BJ (cell line): Measurements from ENCODE around the gene SLC39A3. TPM values are rescaled to one million over a fixed set of nuclear protein-coding genes. Genes with fewer than 3 reads are reported as not detected.

ENCODE experiments used
- CTCF ChIA-PET: fragments of 350-600 bp; formaldehyde crosslinking; extraction: SDS; loops from one replicate; lab custom pipeline; 2021; ENCODE audit warnings: antibody characterized with exemption, inconsistent platforms; lab: Yijun Ruan, JAX
- POLR2A ChIA-PET: fragments of 300-600 bp; sonication (Branson Sonifier 250); formaldehyde crosslinking; extraction: SDS; loops from one replicate; lab custom pipeline; 2021; ENCODE audit warnings: antibody characterized with exemption; lab: Charles Lee
- DNase-seq: peaks from one replicate; pipeline ENCODE4 v3.0.0-alpha.2; 2011; ENCODE audit warnings: low read depth
- H3K27me3 ChIP-seq: 2 replicates; pipeline ENCODE4 v1.6.0; 2011; ENCODE audit warnings: low read length; ENCODE audit not compliant: control insufficient read depth, insufficient read depth
- H3K36me3 ChIP-seq: 2 replicates; pipeline ENCODE4 v1.5.1; 2011; ENCODE audit warnings: low read length; ENCODE audit not compliant: control insufficient read depth, insufficient read depth
- H3K4me3 ChIP-seq: 2 replicates; pipeline ENCODE4 v1.5.1; 2011; ENCODE audit warnings: low read depth, mild to moderate bottlenecking, control low read depth, low read length
- CTCF ChIP-seq: IDR thresholded peaks from 2 replicates; pipeline ENCODE4 v1.5.1; 2011; ENCODE audit warnings: low read depth, mild to moderate bottlenecking, control low read depth, inconsistent platforms, low read length, moderate library complexity; ENCODE audit not compliant: insufficient read depth
- polyA plus RNA-seq: library from polyadenylated mRNA; depleted of rRNA; stranded (reverse); fragments of >200 nt; gene quantifications from 2 replicates; pipeline ENCODE4 v1.2.3, GENCODE V29; 2011

The SLC39A3 gene
- polyA plus RNA-seq, 1 experiment, result 67.9 TPM

GRCh38 chr19:2783781-2784145 lies 43.9 kb upstream of the SLC39A3 start:
- DNase-seq, result no peak
- Histone ChIP-seq H3K4me3 (peak overlapping the region; percentile 13; the same call in 1 of the 2 replicates), H3K27me3 (no peaks in the 10 kb centered on the region), H3K36me3 (0 out of 2 replicates have a peak, but pooled peaks cover 1% of the 10 kb centered on the region)
- CTCF ChIA-PET, result interaction anchor here (1.1 to 1.2 kb wide), 2 partner anchors 34 to 40 kb away, joined by 3 read pairs; no protein-coding TSS in a partner anchor
- POLR2A ChIA-PET, result interaction anchor here (0.9 kb wide), 1 partner anchor 320 kb away, joined by 4 read pairs; no protein-coding TSS in a partner anchor
- no peak for TF ChIP-seq CTCF

GRCh38 chr19:2782936-2783780 lies 43.3 kb upstream of the SLC39A3 start, which contains the start of gene SGTA:
SGTA (minus strand) TSS chr19:2783273; CDS start chr19:2769068, 14,205 bp downstream.
- peak within 1 kb of the TSS; percentile 94 for H3K4me3 ChIP-seq
- 0 out of 2 replicates have a peak, but pooled peaks cover 1% of the 10 kb centered on the region for H3K36me3 ChIP-seq
- CTCF ChIA-PET, result interaction anchor here (1.1 to 1.2 kb wide), 2 partner anchors 33 to 40 kb away, joined by 3 read pairs; no protein-coding TSS in a partner anchor
- peak; percentile 93 for DNase-seq
- H3K27me3 ChIP-seq, result no peaks in the 10 kb centered on the region
- TF ChIP-seq CTCF, result peak; percentile 65
- POLR2A ChIA-PET, result interaction anchor here (0.9 kb wide), 1 partner anchor 320 kb away, joined by 4 read pairs; no protein-coding TSS in a partner anchor

- Histone ChIP-seq H3K27me3 (no peaks in the 10 kb centered on the region), H3K36me3 (0 out of 2 replicates have a peak, but pooled peaks cover 1% of the 10 kb centered on the region), H3K4me3 (peak overlapping the region; percentile 94)
- no peak for TF ChIP-seq CTCF
- CTCF ChIA-PET, result interaction anchor here (1.1 to 1.2 kb wide), 2 partner anchors 33 to 39 kb away, joined by 3 read pairs; no protein-coding TSS in a partner anchor
- no peak for DNase-seq
- POLR2A ChIA-PET, result no interaction called here
Measured at GRCh38 chr19:2782329-2782935, 42.6 kb upstream of the SLC39A3 start.

GRCh38 chr19:2780284-2780683 lies 40.5 kb upstream of the SLC39A3 start:
- POLR2A ChIA-PET, result no interaction called here
- CTCF ChIA-PET, result interaction anchor here (2.1 kb wide), 1 partner anchor 132 kb away, joined by 10 read pairs; no protein-coding TSS in a partner anchor
- 0 out of 2 replicates have a peak, but pooled peaks cover 1% of the 10 kb centered on the region for H3K36me3 ChIP-seq
- TF ChIP-seq CTCF, result no peak
- no peak overlapping the region for H3K4me3 ChIP-seq
- H3K27me3 ChIP-seq, result no peaks in the 10 kb centered on the region
- no peak for DNase-seq
